Loucy (cell line): ENCODE data around the gene SLC6A1.

Experiments
- H2AFZ ChIP-seq: fragments of 200-600 bp; sonication (generic); 2 replicates; pipeline ENCODE4 v1.6.0; 2016; ENCODE audit warnings: antibody characterized with exemption, mild to moderate bottlenecking, low read length, moderate library complexity
- H3F3A ChIP-seq: fragments of 200-600 bp; 2 replicates; pipeline ENCODE4 v1.6.0; 2016; ENCODE audit warnings: antibody characterized with exemption, low read depth, mild to moderate bottlenecking
- H3K27me3 ChIP-seq: fragments of 200-600 bp; sonication (generic); 2 replicates; pipeline ENCODE4 v1.6.1; 2014; ENCODE audit warnings: low read length, mild to moderate bottlenecking; ENCODE audit not compliant: insufficient read depth, poor library complexity, severe bottlenecking
- H3K36me3 ChIP-seq: fragments of 200-600 bp; sonication (generic); 2 replicates; pipeline ENCODE4 v1.6.1; 2016; ENCODE audit warnings: low read length; ENCODE audit not compliant: insufficient read depth
- H3K4me1 ChIP-seq: fragments of 200-600 bp; sonication (generic); 2 replicates; pipeline ENCODE4 v1.5.1; 2014; ENCODE audit warnings: low read length, mild to moderate bottlenecking; ENCODE audit not compliant: insufficient read depth, poor library complexity, severe bottlenecking
- H3K4me2 ChIP-seq: fragments of 200-600 bp; sonication (generic); 2 replicates; pipeline ENCODE4 v1.6.0; 2014; ENCODE audit warnings: antibody characterized with exemption, low read length, low read depth, mild to moderate bottlenecking; ENCODE audit not compliant: poor library complexity, severe bottlenecking
- H3K4me3 ChIP-seq: fragments of 200-600 bp; sonication (generic); 2 replicates; pipeline ENCODE4 v1.5.1; 2014; ENCODE audit warnings: low read length, mild to moderate bottlenecking, mixed read lengths; ENCODE audit not compliant: poor library complexity, severe bottlenecking
- H3K79me2 ChIP-seq: fragments of 200-600 bp; sonication (generic); 2 replicates; pipeline ENCODE4 v1.6.1; 2014; ENCODE audit warnings: low read length; ENCODE audit not compliant: insufficient read depth
- H3K9ac ChIP-seq: fragments of 200-600 bp; sonication (generic); 2 replicates; pipeline ENCODE4 v1.6.0; 2014; ENCODE audit warnings: mild to moderate bottlenecking, low read depth, low read length, moderate library complexity; ENCODE audit not compliant: poor library complexity, severe bottlenecking
- H3K9me2 ChIP-seq: fragments of 200-600 bp; sonication (generic); replicated peaks from 2 replicates; pipeline ENCODE4 v1.6.1; 2016; ENCODE audit warnings: low read depth, low read length, mixed read lengths
- H3K9me3 ChIP-seq: fragments of 200-600 bp; sonication (generic); 2 replicates; pipeline ENCODE4 v1.6.1; 2014; ENCODE audit warnings: mild to moderate bottlenecking, antibody characterized with exemption, low read length, low read depth; ENCODE audit not compliant: insufficient read depth
- H4K20me1 ChIP-seq: fragments of 200-600 bp; sonication (generic); 2 replicates; pipeline ENCODE4 v1.6.0; 2014; ENCODE audit warnings: antibody characterized with exemption, low read length, mild to moderate bottlenecking; ENCODE audit not compliant: insufficient read depth, poor library complexity, severe bottlenecking
- EZH2phosphoT487 ChIP-seq: fragments of 200-600 bp; IDR thresholded peaks from 2 replicates; pipeline ENCODE4 v1.6.1; 2018; ENCODE audit warnings: antibody characterized with exemption, mild to moderate bottlenecking, moderate library complexity, borderline replicate concordance
- TF ChIP-seq, protein P1 (sequence below): fragments of 200-600 bp; sonication (generic); conservative IDR thresholded peaks from 2 replicates; pipeline ENCODE4 v1.5.1; 2014; ENCODE audit warnings: mild to moderate bottlenecking, antibody characterized with exemption, low read length

The SLC6A1 gene

DNA sequence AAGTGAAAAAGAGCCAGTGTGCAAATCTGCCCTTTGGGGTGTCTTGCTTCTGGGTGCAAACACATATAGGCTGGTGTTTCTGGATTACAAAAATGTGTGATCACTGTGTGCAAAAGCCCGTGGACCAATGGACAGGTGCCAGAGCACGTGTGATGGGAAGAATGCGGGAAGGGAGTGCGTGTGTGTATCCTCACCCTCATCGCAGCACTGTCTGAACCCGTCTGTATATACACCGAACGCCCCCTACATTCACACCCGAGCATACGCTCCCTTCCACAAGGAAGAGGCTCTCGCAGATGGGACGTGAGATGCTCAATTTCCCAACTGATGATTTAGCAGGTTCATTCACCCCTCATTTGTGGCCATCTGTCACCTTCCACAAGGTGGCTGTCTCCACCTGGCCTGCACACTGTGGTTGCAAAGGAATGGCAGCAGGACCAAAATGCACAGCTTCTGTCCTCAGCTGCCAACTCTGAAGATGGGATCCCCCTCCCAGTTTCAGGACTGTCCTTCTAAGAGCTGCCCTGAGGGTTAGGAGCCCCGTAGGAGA lies 19.4 kb upstream of the SLC6A1 start:
- H3F3A ChIP-seq, result no peaks in the 10 kb centered on the region

DNA sequence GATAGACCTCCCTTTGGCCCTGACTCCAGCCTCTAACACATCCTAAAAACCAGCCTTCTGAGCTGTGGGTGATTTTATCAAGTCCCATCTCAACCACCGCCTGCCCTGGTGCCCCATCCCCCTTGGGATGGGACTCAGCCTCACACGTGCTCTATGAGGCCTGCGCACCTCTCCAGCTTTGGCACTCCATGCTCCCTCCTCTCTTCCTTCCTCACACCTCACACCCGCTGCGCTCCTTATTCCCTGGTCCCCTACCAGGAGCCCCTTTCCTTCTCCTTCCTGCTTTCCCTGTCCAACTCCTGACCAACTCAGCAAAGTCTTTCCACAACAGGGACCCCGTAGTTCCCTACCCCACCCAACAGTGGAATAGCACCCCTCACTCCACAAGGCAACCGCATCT lies 18.4 kb upstream of the SLC6A1 start:
- no peaks in the 10 kb centered on the region for H3K9me2 ChIP-seq
- H3K27me3 ChIP-seq, result no peaks in the 10 kb centered on the region
- no peaks in the 10 kb centered on the region for H3K79me2 ChIP-seq
- no peaks in the 10 kb centered on the region for H4K20me1 ChIP-seq
- H3F3A ChIP-seq, result no peaks in the 10 kb centered on the region
- no peak overlapping the region for H3K4me3 ChIP-seq
- no peak overlapping the region for H2AFZ ChIP-seq
- no peaks in the 10 kb centered on the region for H3K4me1 ChIP-seq
- H3K36me3 ChIP-seq, result no peaks in the 10 kb centered on the region
- no peak overlapping the region for H3K4me2 ChIP-seq
- no peak overlapping the region for H3K9ac ChIP-seq
- TF ChIP-seq EZH2phosphoT487, result no peak
- TF ChIP-seq, protein P1, sequence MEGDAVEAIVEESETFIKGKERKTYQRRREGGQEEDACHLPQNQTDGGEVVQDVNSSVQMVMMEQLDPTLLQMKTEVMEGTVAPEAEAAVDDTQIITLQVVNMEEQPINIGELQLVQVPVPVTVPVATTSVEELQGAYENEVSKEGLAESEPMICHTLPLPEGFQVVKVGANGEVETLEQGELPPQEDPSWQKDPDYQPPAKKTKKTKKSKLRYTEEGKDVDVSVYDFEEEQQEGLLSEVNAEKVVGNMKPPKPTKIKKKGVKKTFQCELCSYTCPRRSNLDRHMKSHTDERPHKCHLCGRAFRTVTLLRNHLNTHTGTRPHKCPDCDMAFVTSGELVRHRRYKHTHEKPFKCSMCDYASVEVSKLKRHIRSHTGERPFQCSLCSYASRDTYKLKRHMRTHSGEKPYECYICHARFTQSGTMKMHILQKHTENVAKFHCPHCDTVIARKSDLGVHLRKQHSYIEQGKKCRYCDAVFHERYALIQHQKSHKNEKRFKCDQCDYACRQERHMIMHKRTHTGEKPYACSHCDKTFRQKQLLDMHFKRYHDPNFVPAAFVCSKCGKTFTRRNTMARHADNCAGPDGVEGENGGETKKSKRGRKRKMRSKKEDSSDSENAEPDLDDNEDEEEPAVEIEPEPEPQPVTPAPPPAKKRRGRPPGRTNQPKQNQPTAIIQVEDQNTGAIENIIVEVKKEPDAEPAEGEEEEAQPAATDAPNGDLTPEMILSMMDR, result no peak
- H3K9me3 ChIP-seq, result no peaks in the 10 kb centered on the region; the same call in 1 of the 2 replicates

More for the DNA sequence above, 19.4 kb upstream of the SLC6A1 start:
- H3K9me2 ChIP-seq, result no peaks in the 10 kb centered on the region
- H3K4me1 ChIP-seq, result no peaks in the 10 kb centered on the region
- no peak overlapping the region for H3K4me2 ChIP-seq
- no peak overlapping the region for H3K9ac ChIP-seq
- no peaks in the 10 kb centered on the region for H4K20me1 ChIP-seq
- H3K9me3 ChIP-seq, result no peaks in the 10 kb centered on the region; the same call in 1 of the 2 replicates
- H3K36me3 ChIP-seq, result no peaks in the 10 kb centered on the region
- H3K4me3 ChIP-seq, result no peak overlapping the region
- H2AFZ ChIP-seq, result no peak overlapping the region
- no peak for TF ChIP-seq EZH2phosphoT487
- TF ChIP-seq, protein P1, result no peak
- no peaks in the 10 kb centered on the region for H3K27me3 ChIP-seq
- H3K79me2 ChIP-seq, result no peaks in the 10 kb centered on the region

DNA sequence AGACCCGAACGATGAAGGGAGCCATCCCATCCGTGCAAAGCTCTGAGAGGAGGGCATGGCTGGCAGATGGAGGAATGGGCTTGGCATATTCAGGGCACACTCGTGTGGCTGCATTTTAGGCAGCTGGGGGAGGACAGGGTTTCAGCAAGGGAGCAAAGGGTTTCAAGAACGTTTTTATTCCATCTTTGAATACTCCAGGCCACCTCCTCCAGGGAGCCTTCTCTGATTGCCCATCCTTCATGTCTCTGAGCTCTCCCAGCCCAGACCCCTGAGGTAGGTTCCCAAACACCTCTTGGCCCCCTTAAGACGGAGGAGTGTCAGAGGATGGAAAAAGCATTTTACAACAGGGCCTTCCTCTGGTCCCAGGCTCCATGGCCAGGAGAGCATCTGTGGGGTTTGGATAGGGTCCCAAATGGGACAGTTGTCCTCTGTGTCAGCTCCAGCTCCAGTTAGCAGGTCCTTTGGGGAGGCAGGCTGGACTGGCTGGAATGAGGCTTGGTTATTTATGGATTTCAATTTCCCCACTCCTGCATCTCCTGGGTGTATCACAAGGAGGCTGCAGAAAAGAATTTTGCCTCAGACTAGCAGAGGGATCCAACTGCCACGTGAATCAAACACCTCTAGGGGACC lies 17.7 kb upstream of the SLC6A1 start:
- no peaks in the 10 kb centered on the region for H3K79me2 ChIP-seq
- H3K4me3 ChIP-seq, result no peak overlapping the region
- no peak overlapping the region for H3K9ac ChIP-seq
- H3K4me2 ChIP-seq, result no peak overlapping the region
- no peaks in the 10 kb centered on the region for H3F3A ChIP-seq
- no peaks in the 10 kb centered on the region for H4K20me1 ChIP-seq
- no peaks in the 10 kb centered on the region for H3K36me3 ChIP-seq
- no peaks in the 10 kb centered on the region for H3K9me2 ChIP-seq
- H3K27me3 ChIP-seq, result no peaks in the 10 kb centered on the region
- TF ChIP-seq, protein P1, result no peak
- TF ChIP-seq EZH2phosphoT487, result no peak
- H3K4me1 ChIP-seq, result no peaks in the 10 kb centered on the region
- no peak overlapping the region for H2AFZ ChIP-seq
- H3K9me3 ChIP-seq, result no peaks in the 10 kb centered on the region; the same call in 1 of the 2 replicates
